22Rv1 (cell line): ENCODE measurements around the gene GCH1.

Experiments used
- CTCF ChIP-seq: fragments of 450-650 bp; IDR thresholded peaks from 2 replicates; pipeline ENCODE4 v1.5.1; 2017; ENCODE audit warnings: mild to moderate bottlenecking
- ZFX ChIP-seq: fragments of 450-650 bp; IDR thresholded peaks from 2 replicates; pipeline ENCODE4 v1.6.1; 2017; ENCODE audit warnings: antibody characterized with exemption, borderline replicate concordance

- no peak for TF ChIP-seq CTCF
- no peak for TF ChIP-seq ZFX
Measured at GRCh38 chr14:54890788-54891187, 11.8 kb downstream of the GCH1 start.
